ENCODE results near the gene EFNA5.
"Not testable (repeated sequence)": the region's sequence is repeated elsewhere in the genome, so short reads cannot be mapped to it uniquely, and the experiment has no call there.

EFNA5 gene

DNA sequence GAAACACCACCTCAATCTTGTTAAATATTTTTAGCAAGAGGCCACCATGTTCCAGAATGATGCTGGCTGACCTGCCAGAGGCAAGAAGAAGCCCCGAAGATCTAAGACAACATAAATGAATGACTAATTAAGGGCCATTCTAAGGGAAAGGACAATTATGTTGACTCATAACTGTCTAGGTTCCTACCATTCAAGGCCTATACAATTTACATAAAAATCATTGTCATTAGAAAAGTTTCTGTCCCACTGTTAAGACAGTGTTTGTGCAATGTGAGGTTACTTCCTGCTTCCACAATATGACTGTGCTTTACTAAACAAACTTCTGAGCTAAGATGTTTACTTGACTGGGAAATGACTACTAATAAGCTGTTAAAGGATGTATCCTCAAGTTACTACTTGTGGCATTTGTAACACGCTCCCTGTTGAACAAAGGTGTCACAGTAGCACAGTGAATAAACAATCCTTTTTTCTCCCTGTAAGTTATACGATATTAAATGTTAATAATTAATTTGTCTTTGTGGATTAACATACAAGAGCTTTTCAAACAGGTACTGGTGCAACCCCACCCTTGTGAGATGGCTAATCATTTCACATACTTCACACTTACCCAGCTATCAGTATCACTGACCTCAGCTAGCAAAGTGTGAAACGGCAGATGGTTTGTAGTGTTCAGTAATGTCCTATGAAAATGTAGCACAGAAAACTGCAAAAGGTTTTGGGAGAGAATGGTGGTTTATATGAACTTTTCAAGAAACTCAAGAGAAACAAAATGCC lies 195.8 kb downstream of the EFNA5 start:
- DNase-seq: peak; percentile 76

DNA sequence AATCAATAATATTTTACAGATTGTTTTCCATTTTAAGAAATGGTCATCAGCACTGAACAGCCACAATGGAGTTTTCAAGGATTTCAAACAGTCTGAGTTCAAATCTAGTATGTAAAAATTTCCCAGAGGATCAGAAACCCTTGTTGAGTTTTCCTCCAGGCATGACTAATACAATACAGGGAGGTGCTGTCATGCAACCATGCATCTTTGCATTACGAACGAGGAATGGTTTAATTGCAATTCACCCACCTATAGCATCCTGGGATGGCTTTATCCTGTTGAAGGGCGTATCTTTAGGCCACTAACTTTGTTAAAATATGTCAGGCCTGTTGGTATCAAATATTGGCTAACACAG lies 196.4 kb downstream of the EFNA5 start:
- peak; percentile 34 for DNase-seq

DNA sequence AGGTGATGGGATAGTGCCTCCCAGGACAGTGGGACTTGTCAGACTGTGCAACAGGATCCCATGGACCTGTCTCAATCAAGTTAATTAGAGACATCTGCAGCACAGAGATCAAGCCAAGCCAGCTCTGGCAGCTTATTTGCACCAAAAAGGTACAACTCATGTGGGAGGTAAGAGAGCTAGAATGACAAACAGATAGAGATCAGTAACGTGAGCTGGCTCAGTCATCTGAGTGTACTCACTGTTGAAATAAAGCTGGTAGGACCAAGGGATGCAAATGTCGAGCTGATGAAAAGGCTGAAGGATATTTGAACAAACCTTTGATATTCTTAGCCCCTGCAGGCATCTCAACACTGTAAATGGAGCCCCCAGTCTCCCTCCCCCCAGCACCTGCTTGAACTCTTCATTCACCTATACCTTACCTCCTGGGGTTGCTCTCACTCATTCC lies 198.1 kb downstream of the EFNA5 start:
- DNase-seq: no peak

DNA sequence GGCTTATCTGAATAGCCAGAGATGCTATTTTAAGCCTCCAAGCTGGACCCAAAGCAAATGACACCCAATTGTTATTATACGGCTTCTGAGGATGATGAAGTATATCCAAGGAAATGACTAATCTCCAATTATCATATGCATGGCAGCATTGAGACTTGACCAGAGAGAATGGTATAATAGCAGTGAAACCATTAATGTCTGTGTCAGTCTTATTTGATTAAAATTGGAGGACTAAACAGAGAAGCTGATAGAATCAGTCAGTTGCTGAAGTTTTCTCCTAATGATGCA lies 200.5 kb downstream of the EFNA5 start:
- DNase-seq: peak; percentile 52

DNA sequence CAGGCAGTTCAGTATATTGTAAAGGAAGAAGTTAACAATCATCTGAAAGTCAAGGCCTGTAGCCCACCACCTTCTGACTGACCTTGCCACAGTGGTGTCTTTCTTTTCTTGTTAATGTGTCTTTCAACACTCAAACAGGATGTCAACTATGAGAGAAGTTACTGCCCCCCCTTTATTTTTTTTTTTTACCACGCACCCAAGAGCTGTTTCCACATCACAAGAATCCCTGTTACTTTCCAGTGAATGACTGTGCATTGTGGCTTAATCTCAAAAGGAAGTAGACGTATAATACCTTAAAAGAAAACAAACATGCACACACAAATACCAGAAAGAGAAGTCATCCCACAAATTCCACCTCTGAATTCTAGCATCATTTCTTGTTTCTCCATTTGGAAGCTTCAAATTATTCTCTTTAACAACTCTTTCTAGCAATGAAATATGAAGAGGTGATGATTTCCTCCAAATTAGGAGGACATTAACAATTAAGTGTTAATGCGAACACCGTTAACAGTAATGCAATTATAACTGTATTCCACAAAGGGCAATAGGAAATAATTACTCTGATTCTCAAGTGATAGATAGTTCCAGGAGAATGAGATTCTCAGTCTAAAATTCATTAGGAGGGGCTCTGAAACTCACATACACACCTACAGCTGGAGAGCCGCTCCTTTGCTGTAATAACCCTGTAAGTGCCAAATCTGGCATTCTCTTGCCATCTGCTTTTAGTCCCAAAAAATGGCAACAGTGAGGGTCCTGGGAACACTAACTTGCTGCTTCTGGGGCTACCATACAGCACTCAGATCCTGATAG lies 201.0 kb downstream of the EFNA5 start:
- peak; percentile 95 for DNase-seq

DNA sequence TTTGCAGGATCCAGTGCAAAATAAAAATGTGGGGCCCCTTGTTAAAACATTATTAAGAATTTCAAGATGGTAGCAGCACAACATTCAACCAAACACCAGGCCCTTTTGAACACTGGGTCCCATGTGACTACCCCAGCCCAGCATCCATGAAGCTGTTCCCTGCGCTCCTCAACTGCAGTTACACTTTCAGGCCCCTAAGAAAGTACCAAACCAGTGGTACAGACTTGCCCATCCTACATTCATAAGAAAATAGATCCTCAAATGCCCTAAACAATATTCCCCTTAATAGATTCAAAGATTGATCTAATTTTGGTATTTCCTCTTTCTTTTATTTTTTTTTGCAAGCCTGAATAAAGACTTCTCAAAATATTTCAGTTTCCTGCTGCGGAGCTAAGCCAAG lies 201.7 kb downstream of the EFNA5 start:
- DNase-seq: peak; percentile 20

DNA sequence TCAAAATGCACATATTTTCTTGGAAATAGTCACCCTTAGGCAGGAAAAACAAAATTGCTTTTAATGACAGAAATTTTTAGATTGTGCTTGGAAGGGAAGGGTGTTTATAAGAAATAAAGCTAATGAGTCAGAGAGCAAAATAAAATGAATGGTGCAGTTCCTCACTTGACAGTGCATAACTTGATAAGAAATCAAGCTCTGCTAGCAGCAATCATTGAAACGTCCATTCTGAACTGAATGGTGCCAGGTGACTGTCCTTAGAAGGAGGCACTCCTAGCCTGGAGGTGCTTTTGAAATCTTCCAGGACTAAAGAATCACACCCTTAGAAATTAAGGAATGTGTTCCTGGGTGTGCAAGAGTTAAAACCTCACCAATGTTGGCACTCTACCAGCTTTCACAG lies 202.5 kb downstream of the EFNA5 start:
- DNase-seq: no peak

DNA sequence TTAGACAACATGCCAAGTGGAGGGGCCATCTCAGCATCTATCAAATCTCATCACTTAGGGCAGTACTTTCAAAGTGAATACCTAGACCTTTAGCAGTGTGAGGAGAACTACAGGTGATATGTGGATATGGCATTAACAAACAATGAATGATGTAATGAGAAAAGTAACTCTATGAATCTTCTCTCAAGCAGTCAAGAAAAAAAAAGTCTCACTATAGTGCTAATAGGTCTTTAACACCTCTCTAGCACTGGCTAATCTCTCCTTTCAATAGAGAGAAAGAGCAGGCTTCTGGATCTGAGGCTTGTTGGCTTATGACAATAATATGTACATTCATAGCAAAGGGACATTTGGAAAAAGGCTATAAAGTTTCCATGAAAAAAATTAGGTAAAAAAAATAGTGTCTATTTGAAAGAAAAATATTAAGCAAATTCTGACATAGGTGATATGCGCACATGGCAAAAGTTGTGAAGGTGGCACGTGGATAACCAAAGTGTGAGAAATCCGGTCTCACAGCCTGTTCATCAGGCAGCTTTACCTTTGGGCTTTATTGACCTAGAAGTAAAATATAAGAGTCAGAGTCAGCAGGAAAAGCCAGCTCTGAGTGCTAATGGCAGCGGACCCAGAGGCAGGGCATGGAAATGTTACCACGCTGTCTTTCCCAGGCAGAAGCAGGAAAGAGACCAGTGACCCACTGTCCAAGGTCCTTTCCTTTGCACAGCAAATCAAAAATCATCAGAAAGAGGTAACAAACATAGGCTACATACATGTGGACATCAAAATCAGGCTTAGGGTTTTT lies 203.4 kb downstream of the EFNA5 start:
- no peak for DNase-seq

DNA sequence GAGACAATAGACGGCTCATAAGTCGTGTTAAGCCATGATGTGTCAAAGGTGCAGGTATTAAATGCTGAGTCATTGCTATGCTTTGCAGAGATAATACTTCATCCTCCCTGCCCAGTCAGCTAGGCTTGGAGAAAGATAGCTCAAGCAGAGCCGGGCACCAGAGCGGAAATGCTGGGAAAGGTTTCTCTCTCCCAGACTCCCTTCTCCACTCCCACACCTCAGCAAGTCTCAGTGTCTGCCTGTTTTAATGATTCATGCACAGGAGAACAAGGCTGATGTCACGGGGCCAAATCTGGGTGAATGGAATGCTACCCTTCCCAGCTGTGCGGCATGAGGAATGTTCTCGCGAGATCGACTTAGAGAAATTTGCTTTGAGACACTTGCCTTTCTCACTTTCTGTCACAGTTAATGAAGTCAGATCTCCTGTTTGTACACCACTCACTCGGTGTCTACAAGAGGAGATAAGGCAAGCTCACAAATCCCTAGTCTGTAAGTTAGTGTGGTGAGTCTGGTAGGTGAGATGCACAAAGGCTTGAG lies 204.4 kb downstream of the EFNA5 start:
- peak; percentile 69 for DNase-seq

DNA sequence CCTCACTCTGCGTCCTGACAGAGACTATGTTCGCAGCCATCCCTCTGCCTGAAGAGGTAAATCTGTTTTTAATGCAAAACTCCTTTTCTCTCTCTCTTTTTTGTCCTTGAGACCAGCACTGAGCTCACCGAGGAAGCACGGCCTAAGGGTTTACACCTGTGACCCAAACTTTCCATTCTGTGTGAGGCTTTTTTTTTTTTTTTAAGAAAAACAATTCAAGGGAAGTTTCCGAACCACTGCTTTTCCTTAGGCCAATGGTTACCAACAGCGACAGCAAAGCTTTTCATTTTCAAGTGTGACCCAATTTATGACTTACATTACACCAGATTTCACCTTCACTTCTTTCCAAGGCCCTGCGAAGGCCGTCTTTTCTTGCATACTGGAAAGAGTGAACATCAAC lies 205.9 kb downstream of the EFNA5 start:
- no peak for DNase-seq

DNA sequence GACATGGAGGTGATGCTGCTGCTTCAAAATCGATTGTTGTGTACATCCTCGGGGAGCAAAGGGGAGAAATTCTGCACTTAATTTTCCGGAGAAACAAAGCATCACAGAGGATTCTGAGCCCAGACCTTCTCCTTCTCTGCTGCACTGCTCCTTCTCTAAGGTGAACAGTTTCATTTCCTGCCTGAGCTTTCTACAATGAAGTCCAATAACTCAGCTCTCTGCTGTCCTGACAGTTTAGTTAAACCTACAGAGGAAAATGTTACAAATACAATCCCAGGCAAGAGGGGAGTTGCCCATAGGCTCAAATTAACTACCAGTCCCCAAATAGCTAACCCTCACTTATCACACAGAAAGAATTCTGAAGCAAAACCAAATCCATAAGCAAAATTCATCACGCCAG lies 206.3 kb downstream of the EFNA5 start:
- DNase-seq: no peak

DNA sequence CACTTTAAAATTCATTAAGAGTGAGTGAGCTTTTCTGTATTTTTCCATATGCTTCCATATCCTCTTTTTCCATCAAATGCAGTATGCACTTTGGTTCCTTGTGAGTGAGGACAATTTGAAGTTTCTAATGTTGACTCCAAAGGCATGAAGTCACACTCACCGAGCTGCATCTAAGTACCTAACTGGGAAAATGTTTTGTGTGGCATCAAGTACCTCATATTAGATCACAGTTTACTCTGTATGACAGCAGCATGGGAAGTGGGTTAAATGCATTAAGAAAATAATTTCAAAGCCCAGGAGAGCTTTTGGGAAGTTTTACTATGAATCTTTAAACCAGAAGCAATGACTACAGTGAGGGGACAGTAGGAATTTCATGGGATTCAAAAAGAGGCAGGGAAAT lies 207.0 kb downstream of the EFNA5 start:
- DNase-seq: no peak

DNA sequence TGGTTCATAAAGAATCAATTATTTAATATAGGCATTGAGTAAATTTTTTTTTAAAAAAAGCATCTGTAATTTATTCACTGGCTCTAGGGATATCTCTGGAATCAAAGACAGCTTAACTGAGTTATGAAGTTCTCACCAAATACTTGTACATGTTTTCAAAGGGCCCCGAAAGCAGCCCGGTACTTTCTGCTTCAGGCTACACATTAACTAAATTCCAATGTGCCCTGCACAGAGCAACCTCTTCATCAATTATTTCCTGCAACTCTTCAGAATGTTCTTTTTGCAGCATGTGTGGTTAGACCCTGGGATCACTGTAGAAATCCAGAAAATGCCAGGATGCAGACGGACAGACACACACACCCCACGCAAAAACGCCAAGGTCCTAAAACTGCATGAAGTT lies 209.0 kb downstream of the EFNA5 start:
- no peak for DNase-seq

DNA sequence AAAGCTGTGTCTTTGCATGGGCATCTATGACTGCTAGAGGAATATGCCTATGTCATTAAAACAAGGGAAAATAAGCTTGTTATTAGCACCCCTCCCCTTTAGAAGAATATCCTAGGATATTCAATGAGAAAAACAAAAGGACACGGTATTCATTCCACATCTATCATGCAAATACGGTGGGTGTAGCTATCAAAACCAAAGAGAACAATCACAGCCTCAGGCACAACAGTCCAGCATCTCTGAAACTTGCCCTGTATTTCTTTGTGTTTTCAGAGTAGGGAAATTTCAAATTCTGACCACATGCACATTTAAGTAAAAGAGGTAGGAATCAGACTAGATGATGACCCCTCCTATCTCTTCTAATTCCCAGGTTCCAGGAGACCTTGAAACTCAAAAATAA lies 209.9 kb downstream of the EFNA5 start:
- no peak for DNase-seq

DNA sequence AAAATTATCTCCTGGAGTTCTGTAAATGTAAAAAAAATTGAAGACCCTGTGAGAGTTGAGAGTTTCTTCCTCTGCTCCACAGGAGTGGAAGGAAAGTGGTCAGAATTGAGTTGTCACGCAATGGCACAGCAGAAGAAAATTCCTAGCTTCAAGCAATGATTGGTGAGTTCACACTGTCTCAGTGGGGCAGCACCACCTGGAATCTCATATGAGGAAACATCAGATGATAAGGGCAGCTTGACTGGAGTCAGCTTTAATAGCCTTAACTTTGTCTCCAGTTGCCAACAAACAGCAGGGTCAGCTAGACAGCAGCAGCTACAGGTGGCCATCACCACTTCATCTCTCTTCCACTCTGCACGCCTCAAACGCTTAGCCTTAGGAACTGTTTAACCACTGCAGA lies 211.1 kb downstream of the EFNA5 start:
- no peak for DNase-seq

DNA sequence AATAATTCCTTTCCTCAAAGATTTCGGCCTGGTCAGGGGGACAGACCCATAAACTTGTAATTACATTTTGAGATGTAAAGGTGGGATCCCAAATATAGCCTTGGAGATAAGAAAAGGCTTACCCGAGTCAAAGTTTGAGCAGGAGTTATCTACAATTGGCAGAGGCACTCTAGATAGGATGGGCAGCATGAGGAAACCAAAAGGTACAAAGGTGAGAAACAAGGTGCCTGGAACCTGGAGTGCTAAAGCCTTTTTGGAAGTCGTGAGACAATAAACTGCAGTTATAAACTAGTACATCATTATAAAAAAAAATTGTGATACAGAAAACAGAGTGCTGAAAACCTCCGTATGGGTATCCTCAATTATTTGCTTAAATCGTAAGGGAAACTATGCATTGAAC lies 212.4 kb downstream of the EFNA5 start:
- no peak for DNase-seq

DNA sequence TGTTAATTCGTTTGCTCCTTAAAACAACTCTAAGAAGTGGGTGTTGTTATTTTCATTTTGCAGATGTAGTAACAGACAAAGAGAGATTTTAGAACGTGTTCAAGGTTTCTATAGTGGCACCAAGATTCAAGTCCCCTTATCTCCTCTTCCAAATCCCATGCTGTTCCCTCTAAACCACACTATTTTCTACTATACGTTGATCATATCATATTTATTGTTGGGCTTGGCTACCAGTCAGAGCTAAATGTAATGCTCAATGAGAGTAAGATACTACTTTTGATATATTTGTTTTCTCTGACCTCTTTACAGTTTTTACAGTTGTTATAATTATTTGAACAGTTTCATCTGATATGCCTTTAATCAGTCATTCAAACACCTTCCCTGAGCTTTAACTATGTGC lies 212.9 kb downstream of the EFNA5 start:
- no peak for DNase-seq

DNA sequence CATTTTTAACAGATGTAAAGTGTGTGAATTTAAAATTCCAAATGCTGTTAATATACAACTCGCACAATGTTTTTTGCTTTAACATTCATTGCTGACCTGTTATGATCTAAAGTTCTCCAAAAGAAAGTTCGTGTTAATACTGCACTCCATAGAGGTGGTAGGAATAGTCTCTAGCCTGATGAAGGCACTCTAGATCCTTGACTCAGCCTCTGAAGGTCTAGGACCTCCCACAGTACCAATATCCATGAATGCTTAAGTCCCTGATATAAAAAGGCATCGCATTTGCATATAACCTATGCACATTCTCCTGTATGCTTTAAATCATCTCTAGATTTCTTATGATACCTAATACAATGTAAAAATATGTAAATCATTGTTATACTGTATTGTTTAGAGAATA lies 213.6 kb downstream of the EFNA5 start:
- DNase-seq: no peak

DNA sequence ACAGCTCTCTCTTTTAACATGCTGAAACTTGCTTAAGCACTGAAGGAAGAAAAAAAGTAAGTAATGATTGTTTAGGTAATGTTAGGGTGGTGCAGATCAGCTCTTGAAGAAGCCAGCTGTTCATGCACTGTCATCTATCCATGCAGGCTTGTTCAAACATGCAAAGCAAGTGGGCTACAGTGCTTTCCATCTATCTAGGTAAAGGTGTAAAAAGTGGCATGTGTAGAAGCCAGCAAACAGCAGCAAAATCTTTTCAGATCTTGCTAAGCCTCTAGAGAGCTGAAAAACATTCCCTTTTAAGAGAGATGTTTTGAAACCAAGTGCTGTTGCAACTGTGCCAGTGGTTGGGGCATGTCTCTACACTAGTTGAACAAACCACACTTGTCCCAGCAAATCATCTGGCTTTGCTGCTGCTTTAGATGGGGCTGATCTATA lies 214.4 kb downstream of the EFNA5 start:
- peak; percentile 20 for DNase-seq

DNA sequence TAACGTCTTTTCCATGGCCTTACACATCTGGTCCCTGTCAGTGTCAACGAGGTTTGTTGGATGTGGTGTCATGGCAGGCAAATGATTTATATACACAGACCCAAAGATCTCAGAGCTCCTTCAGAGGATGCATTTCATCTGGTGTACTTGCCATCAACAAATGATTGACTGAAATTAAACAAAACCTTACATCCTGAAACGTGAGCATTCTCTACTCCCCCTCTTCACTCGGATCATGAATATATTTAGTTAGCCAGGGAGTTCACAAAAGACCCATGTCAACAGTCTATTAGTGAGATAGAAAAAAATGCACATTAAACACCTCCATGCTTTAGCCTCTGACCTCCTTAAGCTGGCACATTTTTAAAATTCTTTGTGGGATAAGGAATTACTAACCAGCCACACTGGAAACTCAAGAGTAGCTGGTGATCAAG lies 215.6 kb downstream of the EFNA5 start:
- DNase-seq: peak; percentile 76

DNA sequence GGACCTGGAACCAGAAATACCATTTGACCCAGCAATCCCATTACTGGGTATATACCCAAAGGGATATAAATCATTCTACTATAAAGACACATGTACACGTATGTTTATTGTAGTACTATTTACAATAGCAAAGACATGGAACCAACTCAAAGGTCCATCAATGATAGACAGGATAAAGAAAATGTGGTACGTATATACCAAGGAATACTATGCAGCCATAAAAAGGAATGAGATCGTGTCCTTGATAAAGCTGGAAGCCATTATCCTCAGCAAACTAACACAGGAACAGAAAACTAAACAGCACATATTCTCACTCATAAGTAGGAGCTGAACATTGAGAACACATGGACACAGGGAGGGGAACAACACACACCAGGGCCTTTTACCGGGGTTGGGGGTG lies 218.9 kb downstream of the EFNA5 start:
- not testable (repeated sequence) for DNase-seq

DNA sequence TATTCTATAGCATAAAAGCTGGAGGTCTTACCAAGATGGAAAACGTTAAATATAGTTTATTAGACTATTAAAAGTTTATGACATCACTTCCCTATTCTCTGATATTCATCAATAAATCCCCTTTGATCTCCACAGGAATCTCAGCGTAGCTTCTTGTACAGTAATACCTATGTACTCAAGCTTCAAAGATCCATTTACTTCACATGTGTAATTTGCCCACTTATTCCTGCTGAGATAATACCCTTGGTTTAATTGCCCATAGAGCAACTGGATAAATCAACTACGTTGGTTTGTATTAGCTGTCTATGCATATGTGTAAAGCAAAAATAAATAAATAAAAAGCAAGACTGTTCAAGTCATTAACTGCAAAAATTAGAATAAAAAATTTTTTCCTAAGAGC lies 219.7 kb downstream of the EFNA5 start:
- no peak for DNase-seq

DNA sequence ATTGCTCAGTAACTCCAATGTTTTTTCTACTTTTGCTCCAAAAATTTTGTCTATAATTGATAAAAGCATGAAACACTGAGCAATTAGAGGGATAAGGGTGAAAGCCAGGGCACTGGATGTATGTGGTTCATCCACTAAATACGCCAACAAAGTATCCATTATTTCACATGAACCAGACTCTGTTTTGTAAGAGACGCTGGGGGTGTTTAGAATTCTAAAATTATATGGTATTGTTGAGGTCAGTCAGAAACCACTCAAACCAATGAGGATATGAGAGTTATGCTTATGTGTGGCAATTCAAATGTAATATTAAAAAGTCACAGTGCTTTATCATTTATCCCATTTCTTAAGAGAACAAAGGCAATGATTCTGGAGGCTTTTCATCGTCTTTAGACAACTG lies 220.2 kb downstream of the EFNA5 start:
- no peak for DNase-seq

DNA sequence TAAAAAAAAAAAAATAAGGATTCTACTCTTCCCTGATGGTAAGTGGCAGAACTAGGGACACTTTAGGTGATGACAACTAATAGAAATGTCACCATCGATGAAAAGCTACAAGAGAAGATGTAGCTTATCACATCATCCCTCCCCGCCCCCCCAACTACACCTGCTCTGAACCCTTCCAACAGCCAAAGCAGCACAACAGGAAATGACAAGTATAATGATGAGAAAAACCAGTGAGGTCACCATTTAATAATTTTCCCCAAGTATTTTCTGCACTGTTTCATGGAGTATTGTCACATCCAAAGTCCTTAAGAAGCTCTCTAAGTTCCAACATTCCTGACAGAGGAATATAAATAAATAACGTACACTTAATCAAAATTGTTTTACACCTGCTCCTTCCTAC lies 221.4 kb downstream of the EFNA5 start:
- no peak for DNase-seq

Measured in HCEC 1CT (cell line).